ENCODE measurements around the gene FAM234B. TPM values are rescaled to one million over a fixed set of nuclear protein-coding genes. Genes with fewer than 3 reads are reported as not detected.

Gene FAM234B
- total RNA-seq, 1 donor from 2014 or later = 16.3 TPM

- no peak for TF ChIP-seq CTCF (conservative IDR thresholded peaks at IDR 0.05)
- Mint-ChIP-seq H3K9me3 (no peaks in the 10 kb centered on the region), H3K4me3 (no peak overlapping the region), H3K27ac (ENCODE audit: unreplicated experiment) (no peak overlapping the region), H3K27me3 (ENCODE audit: low read depth) (no peaks in the 10 kb centered on the region), H3K4me1 (no peaks in the 10 kb centered on the region), H3K36me3 (ENCODE audit: low read depth) (peaks cover 16% of the 10 kb centered on the region)
- no peak for DNase-seq (ENCODE audit: low read depth, low spot score)
These were observed 18.5 kb downstream of the FAM234B start for GRCh38 chr12:13062669-13063068.

GRCh38 chr12:13066014-13066413 is 21.8 kb downstream of the FAM234B start:
- no peak for TF ChIP-seq CTCF (conservative IDR thresholded peaks at IDR 0.05)
- Mint-ChIP-seq H3K9me3 (no peaks in the 10 kb centered on the region), H3K4me3 (no peak overlapping the region), H3K27ac (ENCODE audit: unreplicated experiment) (no peak overlapping the region), H3K36me3 (ENCODE audit: low read depth) (peaks cover 11% of the 10 kb centered on the region), H3K27me3 (ENCODE audit: low read depth) (no peaks in the 10 kb centered on the region), H3K4me1 (no peaks in the 10 kb centered on the region)
- no peak for DNase-seq (ENCODE audit: low read depth, low spot score)

DNA sequence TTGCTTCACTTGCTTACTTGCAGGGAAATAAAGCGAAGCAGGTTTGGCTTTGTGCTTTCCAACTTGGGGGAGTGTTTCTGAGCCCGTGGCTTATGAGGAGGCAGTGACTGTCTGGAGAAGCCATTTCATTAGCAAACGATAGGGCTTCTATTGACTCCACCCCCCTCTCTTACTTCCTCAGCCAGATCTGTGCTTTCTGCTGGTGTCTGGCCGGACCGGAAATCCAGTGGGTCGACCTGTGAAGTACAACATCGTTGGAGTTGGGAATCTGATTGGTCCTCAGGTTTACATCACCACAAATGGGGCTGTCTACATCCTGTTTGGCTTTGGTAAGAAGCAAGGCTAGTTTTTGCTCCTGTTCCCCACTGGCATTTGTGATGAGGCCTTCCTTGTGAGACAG is 22.3 kb downstream of the FAM234B start:
- Mint-ChIP-seq H3K27me3 (ENCODE audit: low read depth) (no peaks in the 10 kb centered on the region), H3K27ac (ENCODE audit: unreplicated experiment) (no peak overlapping the region), H3K36me3 (ENCODE audit: low read depth) (peaks cover 12% of the 10 kb centered on the region), H3K4me3 (no peak overlapping the region), H3K9me3 (no peaks in the 10 kb centered on the region), H3K4me1 (no peaks in the 10 kb centered on the region)
- no peak for TF ChIP-seq CTCF (conservative IDR thresholded peaks at IDR 0.05)
- no peak for DNase-seq (ENCODE audit: low read depth, low spot score)

DNA sequence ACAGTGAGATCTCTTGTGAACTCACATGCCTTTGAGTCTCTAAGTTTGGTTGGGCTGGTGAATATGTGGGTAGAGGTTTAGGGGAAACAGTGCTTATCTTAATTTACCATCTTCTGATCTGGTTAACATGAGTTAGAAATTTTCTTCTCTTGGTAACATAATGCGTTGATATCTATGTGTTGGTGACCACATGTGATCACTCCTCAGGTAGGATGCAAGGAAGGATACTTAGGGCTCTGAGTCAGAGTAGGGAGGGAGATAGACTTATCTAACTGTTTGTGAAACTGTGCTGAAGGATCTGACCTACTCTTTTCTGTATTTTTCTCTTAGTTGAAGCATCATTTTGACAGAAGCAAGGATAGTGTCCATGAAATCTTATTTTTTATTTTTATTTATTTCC is 23.1 kb downstream of the FAM234B start:
- Mint-ChIP-seq H3K36me3 (ENCODE audit: low read depth) (peaks cover 9% of the 10 kb centered on the region), H3K4me3 (no peak overlapping the region), H3K4me1 (no peaks in the 10 kb centered on the region), H3K27me3 (ENCODE audit: low read depth) (no peaks in the 10 kb centered on the region), H3K27ac (ENCODE audit: unreplicated experiment) (no peak overlapping the region), H3K9me3 (no peaks in the 10 kb centered on the region)
- no peak for DNase-seq (ENCODE audit: low read depth, low spot score)
- TF ChIP-seq CTCF (conservative IDR thresholded peaks at IDR 0.05) = no peak

GRCh38 chr12:13069380-13069779 is 25.2 kb downstream of the FAM234B start:
- H3K36me3 Mint-ChIP-seq (ENCODE audit: low read depth) = peaks cover 21% of the 10 kb centered on the region
- H3K4me1 Mint-ChIP-seq = no peaks in the 10 kb centered on the region
- H3K4me3 Mint-ChIP-seq = no peak overlapping the region
- H3K9me3 Mint-ChIP-seq = no peaks in the 10 kb centered on the region
- no peaks in the 10 kb centered on the region for H3K27me3 Mint-ChIP-seq (ENCODE audit: low read depth)
- TF ChIP-seq CTCF (conservative IDR thresholded peaks at IDR 0.05) = no peak
- no peak overlapping the region for H3K27ac Mint-ChIP-seq (ENCODE audit: unreplicated experiment)
- no peak for DNase-seq (ENCODE audit: low read depth, low spot score)
